GM19351 (cell line): Measurements from ENCODE around the gene SQSTM1.

ENCODE experiments used
- ATAC-seq: cut with Tn5 transposase; IDR thresholded peaks from one replicate; pipeline ENCODE4 v1.9.1; 2021; ENCODE audit warnings: mild to moderate bottlenecking, moderate library complexity; ENCODE audit not compliant: unreplicated experiment

SQSTM1 gene

GRCh38 chr5:179887095-179887494 is 66.4 kb downstream of the SQSTM1 start:
- ATAC-seq = no peak
